CD4-positive, alpha-beta T cell treated with Interleukin-17A for 1 hour (primary cell): ENCODE data around the gene KISS1R.

ENCODE experiments used
- DNase-seq: peaks from one replicate; pipeline ENCODE4 v3.0.0-alpha.2; 2020

KISS1R gene

DNA sequence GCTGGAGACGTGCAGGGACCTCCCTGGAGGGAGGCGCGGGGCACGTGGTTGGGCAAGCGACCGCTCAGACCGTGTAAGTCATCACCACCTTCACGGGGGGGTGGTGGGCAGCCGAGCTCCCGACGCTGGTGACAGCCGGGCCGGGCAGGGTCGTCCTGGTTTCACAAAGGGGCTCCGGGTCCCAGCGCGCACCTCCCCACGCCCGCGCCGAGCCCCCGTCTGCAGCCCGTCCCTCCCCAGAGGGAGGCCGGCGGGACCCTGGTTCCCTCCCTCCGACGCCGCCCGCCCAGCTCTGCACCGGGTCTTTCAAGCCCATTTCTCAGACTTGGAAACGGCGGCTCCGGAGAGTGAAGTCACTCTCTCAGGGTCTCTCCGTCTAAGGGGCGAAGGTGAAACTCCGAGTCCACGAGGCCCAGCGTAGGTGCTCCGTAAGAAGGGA lies 8.0 kb downstream of the KISS1R start:
- no peak for DNase-seq

DNA sequence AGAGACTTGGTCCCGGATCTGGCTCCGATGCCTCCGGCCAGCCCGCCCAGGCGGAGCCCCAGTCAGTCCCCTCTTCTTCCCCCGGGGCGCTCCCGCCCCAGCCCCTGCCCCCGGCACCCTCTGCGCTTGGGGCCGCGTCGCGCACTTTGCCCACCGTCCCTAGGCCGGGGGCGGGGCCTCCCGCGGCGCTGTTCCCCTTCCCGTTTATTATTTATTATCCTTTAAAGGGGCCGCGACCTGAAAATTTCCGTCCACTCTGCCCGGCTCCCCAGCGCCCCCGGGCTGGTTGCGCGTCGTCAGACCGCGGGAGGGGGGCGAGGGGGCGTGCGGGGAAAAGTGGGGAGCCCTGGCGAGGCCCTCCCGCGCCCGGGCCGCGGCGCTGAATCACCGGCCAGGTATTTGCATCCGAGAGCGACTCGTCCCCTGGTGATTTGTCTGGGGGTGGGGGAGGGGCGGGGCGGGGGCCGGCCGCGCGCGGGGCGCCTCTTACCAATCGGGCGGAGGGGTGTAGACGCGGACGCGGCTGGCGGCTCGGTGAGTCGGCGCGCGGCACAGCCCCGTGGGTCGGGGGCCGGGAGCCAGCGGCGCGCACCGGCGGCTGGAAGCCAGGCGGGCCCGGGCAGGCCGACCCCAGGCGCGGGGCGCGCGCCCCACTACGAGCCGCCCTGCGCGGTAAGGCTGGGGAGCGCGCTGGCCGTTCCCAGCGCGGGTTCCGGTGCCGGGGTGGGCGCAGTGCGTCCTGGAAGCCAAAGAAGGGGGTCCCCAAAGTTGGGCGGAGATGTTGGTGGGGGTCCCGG lies 8.6 kb downstream of the KISS1R start, which contains the start of gene ARID3A:
ARID3A (plus strand) TSS at position 510 of the 797 bp plus-strand sequence. CDS start 3,494 bp downstream, outside the sequence.
- peak; percentile 82 for DNase-seq

DNA sequence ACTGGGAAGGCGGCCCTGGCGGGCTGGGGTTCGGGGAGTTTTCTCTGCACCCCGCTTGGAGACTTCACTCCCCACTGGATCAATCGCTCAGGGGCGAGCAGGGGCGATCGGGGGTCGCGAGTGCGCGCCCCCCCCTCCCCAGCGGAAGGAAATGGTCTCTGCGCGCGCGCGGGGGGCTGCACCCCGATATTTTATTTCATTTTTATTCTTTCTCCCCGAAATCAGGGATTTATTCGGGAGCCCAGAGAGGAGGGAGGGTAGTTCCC lies 9.1 kb downstream of the KISS1R start:
- DNase-seq = no peak

DNA sequence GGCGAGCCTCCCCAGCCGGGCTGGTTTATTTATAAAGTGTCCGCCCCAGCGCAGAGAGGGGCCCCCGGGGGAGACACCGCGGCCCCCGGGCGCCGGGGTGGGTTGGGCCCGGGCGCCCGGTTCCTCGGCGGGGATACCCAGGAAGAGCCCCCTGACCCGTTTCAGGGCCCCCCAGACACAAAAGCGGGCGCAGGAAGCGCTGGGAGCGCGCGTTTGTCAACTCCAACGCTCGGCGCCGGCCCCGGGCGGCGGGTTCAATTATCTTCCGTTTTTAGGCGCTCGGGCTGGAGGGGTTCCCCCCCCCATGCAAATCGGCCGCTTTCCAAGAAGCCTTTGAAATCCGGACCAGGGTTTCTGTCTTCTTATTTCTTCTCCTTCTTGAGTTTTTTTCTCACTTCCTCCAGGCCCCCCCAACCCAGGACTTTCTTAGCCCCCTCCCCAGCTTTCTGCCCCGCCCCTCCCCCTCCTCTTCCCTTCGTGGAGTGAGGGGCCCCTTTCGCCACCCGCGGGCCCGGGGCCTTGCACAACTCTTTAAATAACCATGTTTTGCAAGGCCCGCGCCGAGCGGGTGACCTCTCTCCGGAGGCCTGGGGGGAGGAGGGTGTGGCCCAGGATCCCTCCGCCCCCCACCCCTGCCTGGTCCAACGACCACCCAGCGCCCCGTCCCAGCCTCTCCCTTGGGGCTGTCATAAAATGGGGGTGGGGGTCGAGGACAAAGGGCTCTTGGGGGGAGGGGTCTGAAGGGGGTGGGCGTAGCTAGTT lies 9.6 kb downstream of the KISS1R start:
- no peak for DNase-seq

DNA sequence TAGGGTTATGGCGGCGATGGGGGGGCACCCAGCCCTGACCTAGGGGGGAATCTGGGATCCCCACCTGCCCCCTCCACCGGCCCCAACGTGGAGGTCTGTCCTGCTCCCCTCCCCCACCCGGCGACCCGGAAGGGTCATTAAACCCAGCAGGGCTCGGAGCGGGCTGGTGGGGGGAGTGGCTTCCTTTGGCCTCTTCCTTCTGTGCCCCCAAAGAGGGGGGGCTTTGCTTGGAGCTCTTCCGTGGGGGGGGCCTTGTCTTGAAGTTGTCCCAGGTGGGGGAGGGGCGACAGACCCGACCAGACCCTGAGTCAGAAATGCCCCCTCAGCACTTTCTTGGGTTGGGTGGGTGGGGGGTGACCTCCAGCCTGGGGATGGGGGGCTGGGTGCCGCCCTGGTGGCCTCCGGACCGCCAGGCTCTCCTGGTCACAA lies 10.2 kb downstream of the KISS1R start:
- no peak for DNase-seq

DNA sequence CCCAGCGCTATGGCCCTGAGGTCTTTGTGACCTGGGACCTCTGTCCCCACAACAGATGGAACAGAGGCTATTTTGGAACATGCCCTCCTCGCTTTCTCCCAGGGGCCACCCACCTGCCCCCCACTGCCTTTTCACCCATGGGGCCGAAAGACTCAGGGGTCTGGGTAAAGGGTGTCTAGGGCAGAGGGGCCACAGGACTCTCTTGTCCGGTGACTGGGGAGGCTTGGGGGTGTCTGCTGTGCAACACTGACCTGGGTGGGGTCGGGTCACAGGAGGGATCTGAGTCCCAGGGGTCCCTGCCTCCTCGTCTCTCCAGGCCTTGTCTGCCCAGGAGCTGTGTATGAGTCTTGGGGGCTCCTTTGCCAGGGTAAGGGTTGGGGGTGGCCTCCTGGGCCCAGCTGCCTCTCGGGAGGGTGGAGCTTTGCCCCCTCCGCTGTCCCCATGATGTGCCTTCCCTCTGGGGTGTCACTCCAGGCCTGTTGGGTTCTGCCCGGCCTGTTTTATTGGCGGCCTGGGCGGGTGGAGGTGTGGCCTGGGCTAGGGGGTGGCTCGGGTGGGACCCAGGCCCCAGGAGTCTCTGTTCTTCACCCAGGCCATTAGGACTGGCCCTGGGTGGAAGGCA lies 10.8 kb downstream of the KISS1R start:
- no peak for DNase-seq

DNA sequence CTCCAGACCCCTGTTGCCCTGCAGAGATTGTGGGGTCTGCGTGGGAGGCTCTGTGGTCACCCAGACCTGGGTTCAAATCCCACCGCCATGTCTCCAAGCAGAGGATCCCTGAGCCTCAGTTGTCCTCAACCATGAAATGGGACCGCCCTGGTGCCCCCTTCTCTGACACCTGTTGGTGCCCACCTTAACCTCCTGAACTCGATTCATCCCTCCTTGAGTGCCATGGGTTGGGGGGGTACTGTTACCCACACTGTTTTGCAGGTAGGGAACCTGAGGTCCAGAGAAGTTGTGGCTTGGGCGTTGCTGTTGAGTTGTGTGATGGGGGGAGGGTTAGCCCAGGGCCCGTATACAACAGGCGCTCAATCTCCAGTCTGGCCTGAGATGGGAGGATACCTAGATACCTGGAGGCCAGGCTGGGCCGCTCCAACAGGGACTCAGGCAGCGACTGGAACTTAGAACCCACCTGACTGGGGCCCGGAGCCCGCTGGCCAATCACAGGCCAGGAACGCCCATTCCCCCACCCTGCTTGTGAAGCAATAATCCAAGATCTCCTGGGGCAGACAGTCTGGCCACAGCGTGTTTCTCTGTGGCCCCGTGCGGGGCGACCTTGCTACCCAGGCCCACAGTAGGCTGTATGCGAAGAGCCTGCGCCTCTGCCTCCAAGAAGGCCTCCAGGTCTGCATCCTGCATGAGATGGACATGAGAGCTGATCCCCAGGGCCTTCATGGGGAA lies 11.5 kb downstream of the KISS1R start:
- DNase-seq = no peak

DNA sequence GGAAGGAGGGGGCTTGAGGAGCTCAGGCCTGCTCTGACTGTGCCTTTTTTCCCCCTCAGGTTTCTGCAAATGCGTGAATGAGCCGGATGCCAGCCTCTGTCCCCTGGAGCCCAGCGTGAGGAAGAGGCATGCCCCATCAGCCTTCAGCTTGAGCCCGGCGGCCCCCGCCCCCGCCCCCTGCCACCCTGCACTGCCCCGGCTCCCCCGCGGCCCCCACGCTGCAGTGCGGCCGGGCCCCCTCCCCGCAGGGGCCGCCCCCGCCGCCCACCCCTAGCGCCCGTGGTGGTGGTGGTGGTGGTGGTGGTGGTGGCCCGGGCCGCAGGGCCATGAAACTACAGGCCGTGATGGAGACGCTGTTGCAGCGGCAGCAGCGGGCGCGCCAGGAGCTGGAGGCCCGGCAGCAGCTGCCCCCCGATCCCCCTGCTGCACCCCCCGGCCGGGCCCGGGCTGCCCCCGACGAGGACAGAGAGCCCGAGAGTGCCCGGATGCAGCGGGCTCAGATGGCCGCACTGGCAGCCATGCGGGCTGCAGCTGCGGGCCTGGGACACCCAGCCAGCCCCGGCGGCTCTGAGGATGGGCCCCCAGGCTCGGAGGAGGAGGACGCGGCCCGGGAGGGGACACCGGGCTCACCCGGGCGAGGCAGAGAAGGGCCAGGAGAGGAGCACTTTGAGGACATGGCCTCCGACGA lies 12.2 kb downstream of the KISS1R start:
- DNase-seq = no peak

DNA sequence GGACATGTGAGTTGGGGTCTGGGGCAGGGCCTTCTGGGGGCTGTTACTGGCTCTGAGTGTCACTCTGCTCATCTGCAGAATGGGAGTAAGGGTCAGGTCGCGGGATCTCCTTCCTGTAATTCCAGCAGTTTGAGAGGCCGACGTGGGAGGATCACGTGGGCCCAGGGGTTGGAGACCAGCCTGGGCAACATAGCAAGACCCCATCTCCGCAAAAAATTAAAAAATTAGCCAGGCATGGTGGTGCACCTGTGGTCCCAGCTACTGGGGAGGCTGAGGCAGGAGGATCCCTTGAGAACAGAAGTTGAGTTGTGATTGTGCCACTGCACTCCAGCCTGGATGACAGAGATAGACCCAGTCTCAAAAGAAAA lies 12.7 kb downstream of the KISS1R start:
- DNase-seq = no peak

DNA sequence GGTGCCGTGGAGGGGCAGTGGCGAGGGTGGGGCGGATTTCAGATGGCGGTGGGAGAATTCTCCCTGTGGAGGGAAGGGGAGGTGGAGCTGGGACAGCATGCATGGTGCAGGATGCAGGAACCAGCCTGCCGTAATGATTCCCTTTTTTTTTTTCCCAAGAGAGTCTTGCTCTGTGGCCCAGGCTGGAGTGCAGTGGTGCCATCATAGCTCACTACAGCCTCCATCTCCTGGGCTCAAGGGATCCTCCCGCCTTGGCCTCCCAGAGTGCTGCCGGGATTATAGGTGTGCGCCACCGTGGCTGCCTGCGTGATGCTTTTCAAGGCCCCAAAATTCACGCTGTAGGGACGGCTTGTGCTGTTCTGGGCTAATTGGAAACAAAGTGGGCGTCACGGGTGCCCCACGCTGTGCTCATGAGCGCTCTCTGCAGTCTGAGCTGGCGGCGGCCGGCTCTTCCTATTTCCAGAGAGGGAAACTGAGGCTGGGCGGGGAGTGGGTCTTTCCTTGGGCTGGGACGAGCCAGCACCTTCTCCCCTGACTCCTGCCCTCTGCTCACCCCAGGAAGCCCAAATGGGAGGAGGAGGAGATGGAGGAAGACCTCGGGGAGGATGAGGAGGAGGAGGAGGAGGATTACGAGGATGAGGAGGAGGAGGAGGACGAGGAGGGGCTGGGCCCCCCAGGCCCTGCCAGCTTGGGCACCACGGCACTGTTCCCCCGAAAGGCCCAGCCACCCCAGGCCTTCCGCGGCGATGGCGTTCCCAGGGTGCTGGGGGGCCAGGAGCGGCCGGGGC lies 14.9 kb downstream of the KISS1R start:
- no peak for DNase-seq

DNA sequence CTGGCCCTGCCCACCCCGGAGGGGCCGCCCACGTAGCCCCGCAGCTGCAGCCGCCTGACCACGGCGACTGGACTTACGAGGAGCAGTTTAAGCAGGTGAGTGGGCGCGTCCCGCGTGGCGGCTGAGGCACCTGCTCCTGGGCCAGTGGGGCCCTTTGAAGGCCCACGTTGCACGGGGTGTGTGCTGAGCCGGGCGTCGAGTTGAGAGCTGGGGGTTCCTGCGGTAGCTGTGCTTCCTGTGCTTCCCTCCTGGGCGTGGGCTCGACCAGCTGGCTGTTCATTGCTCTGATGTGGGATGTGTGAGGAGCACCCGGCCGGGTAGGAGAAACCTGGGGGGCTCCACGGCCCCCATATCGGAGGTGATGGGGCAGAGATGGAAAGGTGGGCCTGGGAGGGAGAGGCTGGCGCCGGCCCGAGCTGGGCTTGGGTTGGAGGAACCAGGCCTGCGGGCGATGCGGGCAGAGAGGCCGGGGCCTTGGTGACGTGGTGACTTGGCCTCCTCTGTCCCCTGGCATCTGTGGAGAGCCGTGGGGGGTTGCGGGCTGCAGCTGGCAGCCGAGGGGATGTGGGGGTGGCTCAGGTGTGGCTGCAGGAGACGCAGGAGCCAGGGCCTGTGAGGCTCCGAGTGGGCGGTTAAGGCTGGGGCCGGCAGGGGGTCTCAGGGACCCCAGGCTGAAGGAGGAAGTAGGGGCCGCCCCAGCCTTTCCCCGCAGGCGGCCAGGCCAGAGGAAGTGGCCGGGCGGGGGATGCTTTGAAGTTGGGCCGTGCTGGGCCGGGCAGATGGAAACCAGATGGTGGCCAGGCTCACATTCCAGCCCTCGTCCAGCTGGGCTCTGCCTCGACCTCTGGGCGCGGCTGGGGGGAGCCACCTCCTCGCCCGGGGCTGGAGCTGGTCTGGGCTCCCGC lies 15.8 kb downstream of the KISS1R start:
- peak; percentile 50 for DNase-seq

DNA sequence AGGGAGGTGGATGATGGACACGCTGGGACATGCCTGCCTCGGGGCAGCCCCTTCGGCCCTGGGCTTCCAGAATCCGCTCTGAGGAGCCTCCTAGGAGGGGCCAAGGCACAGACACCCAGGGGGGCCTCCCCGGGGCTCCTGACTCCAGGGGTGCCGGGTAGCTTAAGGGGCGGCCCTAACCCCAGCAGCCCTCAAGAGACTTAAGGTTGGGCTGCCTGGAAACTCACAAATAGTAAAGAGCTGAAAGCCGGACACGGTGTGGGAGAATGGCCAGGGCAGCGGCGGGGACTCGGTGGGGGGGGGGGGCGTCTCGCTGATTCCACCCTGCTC lies 16.4 kb downstream of the KISS1R start:
- no peak for DNase-seq

DNA sequence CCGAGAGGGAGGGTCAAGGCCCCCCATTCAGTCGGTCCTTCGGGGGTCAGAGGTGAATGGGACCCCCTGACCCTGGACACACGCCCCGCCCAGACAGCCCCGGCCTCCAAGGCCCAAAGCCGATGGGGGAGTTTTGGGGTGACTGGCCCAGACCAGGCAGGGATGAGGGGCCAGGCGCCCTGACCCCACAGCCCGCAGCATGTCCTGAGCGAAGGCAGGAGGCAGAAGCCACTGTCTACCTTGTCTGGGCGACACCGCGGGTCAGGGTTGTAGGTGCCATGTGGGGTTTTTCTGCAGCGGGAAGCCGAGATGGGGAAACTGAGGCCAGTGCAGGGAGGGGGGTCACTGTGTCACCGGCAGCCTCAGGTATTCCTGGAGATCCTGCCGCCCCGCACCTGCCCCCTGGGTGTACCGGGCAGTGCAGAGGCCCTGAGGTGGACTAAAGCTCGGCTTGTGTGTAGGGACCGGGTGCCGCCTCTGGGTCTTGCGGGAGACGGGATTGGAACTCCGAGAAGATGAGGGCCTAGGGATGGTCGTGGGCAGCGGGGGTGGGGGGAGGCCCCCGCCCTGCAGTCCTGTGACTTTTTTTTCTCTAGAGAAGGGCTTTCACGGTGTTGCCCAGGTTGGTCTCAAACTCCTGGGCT lies 17.2 kb downstream of the KISS1R start:
- no peak for DNase-seq

DNA sequence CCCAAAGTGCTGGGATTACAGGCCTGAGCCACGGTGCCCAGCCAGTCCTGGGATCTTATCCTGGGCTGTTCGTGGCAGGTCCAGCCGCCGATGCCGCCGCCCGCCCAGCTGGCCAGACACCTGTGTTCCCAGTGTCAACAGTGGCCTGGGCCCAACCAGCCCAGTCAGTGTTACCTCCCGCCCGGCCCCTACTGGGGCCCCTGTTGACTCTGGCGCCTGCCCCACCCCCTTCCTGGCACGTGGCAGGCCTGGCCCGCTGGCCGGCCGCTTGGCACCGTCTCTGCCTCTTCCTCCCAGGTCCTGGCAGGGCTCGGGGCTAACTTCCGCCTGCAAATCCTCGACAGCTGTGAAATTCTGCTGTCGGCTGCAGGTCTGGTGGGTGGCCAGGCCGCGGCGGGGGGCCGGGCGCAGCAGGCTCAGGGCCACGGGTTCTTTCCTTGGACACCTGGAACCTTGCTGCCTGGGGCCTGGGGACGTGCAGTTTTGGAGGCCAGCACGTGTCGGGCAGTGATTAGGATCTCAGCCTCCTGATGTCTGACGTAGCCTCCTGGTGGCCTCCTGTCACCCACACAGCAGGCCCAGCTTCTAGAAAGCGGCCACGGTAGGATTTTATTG lies 17.8 kb downstream of the KISS1R start:
- no peak for DNase-seq

DNA sequence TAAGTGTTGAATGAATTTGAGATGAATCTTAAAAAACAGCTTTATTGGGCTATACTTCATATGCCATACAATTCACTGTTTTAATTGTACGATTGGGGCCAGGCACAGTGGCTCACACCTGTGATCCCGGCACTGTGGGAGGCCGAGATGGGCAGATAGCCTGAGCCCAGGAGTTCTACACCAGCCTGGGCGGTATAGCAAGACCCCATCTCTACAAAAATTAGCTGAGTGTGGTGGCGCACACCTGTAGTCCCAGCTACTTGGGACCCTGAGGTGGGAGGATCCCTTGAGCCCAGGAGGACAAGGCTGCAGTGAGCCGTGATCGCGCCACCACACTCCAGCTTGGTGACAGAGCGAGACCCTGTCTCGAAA lies 19.0 kb downstream of the KISS1R start:
- DNase-seq = no peak

DNA sequence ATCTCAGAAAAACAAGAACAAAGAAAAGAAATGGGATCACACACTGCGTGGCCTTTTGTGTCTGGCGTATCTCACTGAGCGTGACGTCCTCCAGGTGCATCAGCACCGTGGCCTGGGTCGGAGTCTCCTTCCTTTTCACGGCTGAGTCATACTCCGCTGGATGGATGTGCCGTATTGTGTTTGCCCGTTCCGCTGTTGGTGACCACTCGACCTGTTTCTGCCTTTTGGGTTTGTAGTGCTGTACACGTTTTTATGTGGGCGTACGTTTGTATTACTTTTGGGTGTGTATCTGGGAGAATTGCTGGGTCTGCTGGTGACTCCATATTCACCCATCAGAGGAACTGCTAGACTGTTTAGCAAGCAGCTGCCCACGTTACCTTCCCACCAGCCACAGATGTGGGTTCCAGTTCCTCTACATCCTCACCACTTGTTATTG lies 20.1 kb downstream of the KISS1R start:
- DNase-seq = peak; percentile 53

DNA sequence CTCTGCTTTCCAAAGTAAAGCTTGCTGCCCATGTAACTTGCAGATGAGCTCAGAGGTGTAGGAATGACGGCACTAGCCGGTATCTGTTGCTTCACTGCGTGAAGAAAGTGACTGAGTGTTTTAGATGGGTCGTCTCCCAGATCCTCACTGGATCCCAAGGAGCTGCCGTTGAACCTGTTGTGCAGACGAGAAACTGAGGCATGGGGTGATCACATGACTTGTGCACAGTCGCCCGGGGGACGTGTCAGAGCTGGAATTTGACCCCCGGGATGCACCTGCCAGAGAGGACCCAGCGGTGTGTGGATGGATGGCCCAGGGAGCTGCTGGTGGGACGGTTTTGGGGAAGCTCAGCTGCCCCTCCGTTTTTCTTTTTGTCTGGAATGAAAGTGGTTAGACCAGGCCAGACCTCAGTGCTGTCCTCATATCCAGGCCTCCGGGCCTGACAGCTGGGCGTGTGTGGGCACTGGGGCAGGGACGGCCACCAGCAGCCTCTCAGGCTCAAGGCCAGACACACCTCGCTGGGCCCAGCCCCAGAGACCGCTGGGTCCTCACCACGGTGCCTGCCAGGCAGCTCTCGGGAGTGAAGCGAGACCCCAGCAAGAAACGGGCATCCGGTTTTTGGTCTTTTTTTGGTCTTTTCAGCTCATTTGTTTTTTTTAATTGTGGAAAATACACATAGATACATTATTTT lies 21.2 kb downstream of the KISS1R start:
- DNase-seq = no peak

DNA sequence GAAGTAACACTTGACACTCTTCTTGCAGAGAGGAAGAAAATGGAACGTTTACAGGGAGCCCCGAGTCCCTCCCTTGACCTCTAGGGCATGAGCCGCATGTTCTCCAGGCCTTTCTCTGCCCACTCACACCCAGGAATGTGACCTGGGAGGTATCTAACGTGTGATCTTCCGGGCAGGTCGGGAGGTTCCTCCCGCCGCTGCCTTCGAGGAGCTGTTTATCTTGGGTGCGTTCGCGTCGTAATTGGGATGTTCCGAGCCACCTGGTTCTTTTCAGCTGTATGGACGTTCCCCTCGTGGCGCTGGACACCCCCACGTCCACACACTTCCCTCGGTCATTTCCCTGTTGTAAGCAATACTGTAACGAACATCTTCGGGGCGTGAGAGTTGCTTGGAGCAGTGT lies 22.3 kb downstream of the KISS1R start:
- no peak for DNase-seq

DNA sequence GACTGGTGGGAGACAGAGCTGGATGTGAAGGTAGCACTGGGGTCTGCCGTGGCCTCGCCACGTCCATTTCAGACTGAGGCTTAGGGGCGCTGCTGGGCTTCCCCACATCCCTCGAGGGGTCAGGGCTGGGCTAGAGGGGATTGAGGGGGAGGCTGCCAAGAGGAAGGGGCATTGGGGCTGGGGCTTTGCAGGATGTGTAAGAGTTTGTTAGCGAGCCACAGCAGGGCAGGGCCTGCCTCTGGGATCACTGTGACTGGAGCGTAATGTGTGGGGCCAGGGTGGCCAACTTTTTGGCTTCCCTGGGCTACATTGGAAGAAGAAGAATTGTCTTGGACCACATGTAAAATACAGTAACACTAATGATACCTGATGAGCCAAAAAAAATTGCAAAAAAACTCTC lies 22.8 kb downstream of the KISS1R start:
- no peak for DNase-seq
